Measurements from ENCODE around the gene KCNQ2.

DNA sequence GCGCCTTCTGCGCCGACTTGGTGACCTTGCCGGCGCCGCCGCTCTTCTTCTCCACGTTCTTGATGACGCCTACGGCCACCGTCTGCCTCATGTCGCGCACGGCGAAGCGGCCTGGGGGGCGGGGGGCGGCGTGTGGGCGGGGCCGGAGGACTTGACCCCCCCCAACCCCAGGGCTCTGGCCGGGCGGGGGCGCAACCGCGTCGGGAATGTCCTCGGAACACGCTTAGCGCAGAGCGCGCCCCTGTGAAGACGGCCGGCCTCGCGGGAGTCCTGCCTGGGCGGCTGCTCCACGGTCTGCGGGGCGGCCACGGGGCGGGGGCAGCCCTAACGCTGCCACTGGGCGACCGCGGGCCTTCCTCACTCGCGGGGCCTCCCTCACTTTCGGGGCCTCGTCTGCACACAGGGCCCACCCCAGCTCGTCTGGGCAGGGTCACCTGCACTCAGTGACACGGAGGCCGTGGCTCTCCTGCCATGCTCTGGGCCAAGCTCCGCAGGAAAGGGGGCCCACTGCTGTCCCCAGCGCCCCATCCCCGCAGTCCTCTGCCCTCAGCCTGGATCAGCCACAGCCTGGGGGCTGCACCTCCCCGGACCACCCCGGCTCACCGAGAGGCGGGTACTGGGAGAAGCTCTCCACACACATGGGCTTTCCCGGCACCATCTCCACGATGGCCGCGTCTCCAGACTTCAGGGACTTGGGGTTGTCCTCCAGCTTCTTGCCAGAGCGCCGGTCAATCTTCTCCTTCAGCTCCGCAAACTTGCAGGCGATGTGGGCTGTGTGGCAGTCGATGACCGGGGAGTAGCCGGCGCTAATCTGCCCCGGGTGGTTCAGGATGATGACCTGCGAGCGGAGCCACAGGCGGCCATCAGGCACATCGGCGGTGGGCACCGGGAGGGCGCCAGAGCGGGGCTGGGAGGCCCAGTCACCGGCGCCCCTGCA is 16.1 kb upstream of the KCNQ2 start:
- TF ChIP-seq, protein P1, sequence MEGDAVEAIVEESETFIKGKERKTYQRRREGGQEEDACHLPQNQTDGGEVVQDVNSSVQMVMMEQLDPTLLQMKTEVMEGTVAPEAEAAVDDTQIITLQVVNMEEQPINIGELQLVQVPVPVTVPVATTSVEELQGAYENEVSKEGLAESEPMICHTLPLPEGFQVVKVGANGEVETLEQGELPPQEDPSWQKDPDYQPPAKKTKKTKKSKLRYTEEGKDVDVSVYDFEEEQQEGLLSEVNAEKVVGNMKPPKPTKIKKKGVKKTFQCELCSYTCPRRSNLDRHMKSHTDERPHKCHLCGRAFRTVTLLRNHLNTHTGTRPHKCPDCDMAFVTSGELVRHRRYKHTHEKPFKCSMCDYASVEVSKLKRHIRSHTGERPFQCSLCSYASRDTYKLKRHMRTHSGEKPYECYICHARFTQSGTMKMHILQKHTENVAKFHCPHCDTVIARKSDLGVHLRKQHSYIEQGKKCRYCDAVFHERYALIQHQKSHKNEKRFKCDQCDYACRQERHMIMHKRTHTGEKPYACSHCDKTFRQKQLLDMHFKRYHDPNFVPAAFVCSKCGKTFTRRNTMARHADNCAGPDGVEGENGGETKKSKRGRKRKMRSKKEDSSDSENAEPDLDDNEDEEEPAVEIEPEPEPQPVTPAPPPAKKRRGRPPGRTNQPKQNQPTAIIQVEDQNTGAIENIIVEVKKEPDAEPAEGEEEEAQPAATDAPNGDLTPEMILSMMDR (IDR thresholded peaks at IDR 0.05), result no peak
- TF ChIP-seq EP300 (IDR thresholded peaks at IDR 0.05) (no peak), POLR2AphosphoS5 (IDR thresholded peaks at IDR 0.05) (no peak), POLR2A (IDR thresholded peaks at IDR 0.05) (no peak)

Data from gastroesophageal sphincter (tissue), 3 donors.